Measurements from ENCODE around the gene KDELR1. TPM values are rescaled to one million over a fixed set of nuclear protein-coding genes. Genes with fewer than 3 reads are reported as not detected.

KDELR1 gene
- total and polyA plus RNA-seq, 9 of the 15 experiments (the other 6 are each of a cell fraction or from before 2014, with no cell fraction given) = 6.1 to 165 (median 58.5) TPM

- TF ChIP-seq, protein P1, sequence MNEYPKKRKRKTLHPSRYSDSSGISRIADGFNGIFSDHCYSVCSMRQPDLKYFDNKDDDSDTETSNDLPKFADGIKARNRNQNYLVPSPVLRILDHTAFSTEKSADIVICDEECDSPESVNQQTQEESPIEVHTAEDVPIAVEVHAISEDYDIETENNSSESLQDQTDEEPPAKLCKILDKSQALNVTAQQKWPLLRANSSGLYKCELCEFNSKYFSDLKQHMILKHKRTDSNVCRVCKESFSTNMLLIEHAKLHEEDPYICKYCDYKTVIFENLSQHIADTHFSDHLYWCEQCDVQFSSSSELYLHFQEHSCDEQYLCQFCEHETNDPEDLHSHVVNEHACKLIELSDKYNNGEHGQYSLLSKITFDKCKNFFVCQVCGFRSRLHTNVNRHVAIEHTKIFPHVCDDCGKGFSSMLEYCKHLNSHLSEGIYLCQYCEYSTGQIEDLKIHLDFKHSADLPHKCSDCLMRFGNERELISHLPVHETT (CRISPR knock-in tag; conservative IDR thresholded peaks at IDR 0.05 in 1 of 2, IDR thresholded peaks at IDR 0.05 in 1 of 2) = peak in 1 of 2 experiments; percentile 97; a peak in 2 of 4 replicates
- peak in 1 of 2 experiments; percentile 40 for TF ChIP-seq AFF1 (IDR thresholded peaks at IDR 0.05; ENCODE audit: low read depth in 1 of 2, partially characterized antibody in 2 of 2)
- TF ChIP-seq ZNF282 (CRISPR knock-in tag; IDR thresholded peaks at IDR 0.05) = peak; percentile 87; the same call in 1 of the 2 replicates
- TF ChIP-seq, protein P2, sequence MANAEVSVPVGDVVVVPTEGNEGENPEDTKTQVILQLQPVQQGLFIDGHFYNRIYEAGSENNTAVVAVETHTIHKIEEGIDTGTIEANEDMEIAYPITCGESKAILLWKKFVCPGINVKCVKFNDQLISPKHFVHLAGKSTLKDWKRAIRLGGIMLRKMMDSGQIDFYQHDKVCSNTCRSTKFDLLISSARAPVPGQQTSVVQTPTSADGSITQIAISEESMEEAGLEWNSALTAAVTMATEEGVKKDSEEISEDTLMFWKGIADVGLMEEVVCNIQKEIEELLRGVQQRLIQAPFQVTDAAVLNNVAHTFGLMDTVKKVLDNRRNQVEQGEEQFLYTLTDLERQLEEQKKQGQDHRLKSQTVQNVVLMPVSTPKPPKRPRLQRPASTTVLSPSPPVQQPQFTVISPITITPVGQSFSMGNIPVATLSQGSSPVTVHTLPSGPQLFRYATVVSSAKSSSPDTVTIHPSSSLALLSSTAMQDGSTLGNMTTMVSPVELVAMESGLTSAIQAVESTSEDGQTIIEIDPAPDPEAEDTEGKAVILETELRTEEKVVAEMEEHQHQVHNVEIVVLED (CRISPR knock-in tag; IDR thresholded peaks at IDR 0.05) = peak; percentile 91
- TF ChIP-seq ZNF384 (IDR thresholded peaks at IDR 0.05; ENCODE audit: low read depth, low read length) = no peak
- TF ChIP-seq C11orf30 (IDR thresholded peaks at IDR 0.05; ENCODE audit: low read depth) = no peak
- TF ChIP-seq KAT8 (IDR thresholded peaks at IDR 0.05; ENCODE audit: low read depth) = no peak
- TF ChIP-seq MAZ (CRISPR knock-in tag; conservative IDR thresholded peaks at IDR 0.05 in 1 of 2, IDR thresholded peaks at IDR 0.05 in 1 of 2) = peak; percentile 33 to 54; a peak in 3 of 4 replicates
- peak; percentile 98 for TF ChIP-seq ZNF395 (CRISPR knock-in tag; IDR thresholded peaks at IDR 0.05)
- no peak for TF ChIP-seq ZNF507 (tag; conservative IDR thresholded peaks at IDR 0.05)
- TF ChIP-seq STAT5B (CRISPR knock-in tag; IDR thresholded peaks at IDR 0.05) = no peak
- TF ChIP-seq, protein P3, sequence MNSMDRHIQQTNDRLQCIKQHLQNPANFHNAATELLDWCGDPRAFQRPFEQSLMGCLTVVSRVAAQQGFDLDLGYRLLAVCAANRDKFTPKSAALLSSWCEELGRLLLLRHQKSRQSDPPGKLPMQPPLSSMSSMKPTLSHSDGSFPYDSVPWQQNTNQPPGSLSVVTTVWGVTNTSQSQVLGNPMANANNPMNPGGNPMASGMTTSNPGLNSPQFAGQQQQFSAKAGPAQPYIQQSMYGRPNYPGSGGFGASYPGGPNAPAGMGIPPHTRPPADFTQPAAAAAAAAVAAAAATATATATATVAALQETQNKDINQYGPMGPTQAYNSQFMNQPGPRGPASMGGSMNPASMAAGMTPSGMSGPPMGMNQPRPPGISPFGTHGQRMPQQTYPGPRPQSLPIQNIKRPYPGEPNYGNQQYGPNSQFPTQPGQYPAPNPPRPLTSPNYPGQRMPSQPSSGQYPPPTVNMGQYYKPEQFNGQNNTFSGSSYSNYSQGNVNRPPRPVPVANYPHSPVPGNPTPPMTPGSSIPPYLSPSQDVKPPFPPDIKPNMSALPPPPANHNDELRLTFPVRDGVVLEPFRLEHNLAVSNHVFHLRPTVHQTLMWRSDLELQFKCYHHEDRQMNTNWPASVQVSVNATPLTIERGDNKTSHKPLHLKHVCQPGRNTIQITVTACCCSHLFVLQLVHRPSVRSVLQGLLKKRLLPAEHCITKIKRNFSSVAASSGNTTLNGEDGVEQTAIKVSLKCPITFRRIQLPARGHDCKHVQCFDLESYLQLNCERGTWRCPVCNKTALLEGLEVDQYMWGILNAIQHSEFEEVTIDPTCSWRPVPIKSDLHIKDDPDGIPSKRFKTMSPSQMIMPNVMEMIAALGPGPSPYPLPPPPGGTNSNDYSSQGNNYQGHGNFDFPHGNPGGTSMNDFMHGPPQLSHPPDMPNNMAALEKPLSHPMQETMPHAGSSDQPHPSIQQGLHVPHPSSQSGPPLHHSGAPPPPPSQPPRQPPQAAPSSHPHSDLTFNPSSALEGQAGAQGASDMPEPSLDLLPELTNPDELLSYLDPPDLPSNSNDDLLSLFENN (IDR thresholded peaks at IDR 0.05; ENCODE audit: low read depth in 2 of 2, low read length in 2 of 2) = no peak
- no peak for TF ChIP-seq STAT5A (IDR thresholded peaks at IDR 0.05; ENCODE audit: borderline replicate concordance, low read length)
These were observed 7.3 kb upstream of the KDELR1 start (continued) for GRCh38 chr19:48398375-48399235.

All from K562 (cell line).